Heart right ventricle (tissue), 16 donors: Measurements from ENCODE around the gene MDM1. TPM values are rescaled to one million over a fixed set of nuclear protein-coding genes. Genes with fewer than 3 reads are reported as not detected.

Source experiments
- ATAC-seq, 8 donors: fragments of 200-7000 bp; cut with Tn5 transposase; one replicate each; pipeline ENCODE4 v1.9.1; 2020; ENCODE audit warnings: mild to moderate bottlenecking in 8 of 8, moderate library complexity in 8 of 8, moderate number of reproducible peaks in 1 of 8
- DNase-seq, 2 donors: peaks; one replicate each; pipeline ENCODE4 v3.0.0-alpha.2; 2020
- H3K27ac ChIP-seq, 10 donors: fragments of 200-600 bp; sonication (generic) in 2 of 10; one replicate each; pipeline versions ENCODE4 v1.5.0 to v1.8.0; 2020 to 2022; ENCODE audit warnings: mild to moderate bottlenecking in 3 of 10
- H3K27me3 ChIP-seq, 7 donors: fragments of 200-600 bp; one replicate each; pipeline ENCODE4 v1.8.0; 2021 to 2022; ENCODE audit warnings: mild to moderate bottlenecking in 2 of 7
- H3K36me3 ChIP-seq, 9 donors: fragments of 200-600 bp; sonication (generic) in 1 of 9; one replicate each; pipeline versions ENCODE4 v1.5.0 to v1.8.0; 2020 to 2022; ENCODE audit warnings: mild to moderate bottlenecking in 2 of 9
- H3K4me1 ChIP-seq, 9 donors: fragments of 200-600 bp; sonication (generic) in 1 of 9; one replicate each; pipeline versions ENCODE4 v1.5.0 to v1.8.0; 2020 to 2022; ENCODE audit warnings: mild to moderate bottlenecking in 4 of 9
- H3K4me3 ChIP-seq, 10 donors: fragments of 200-600 bp; sonication (generic) in 2 of 10; one replicate each; pipeline versions ENCODE4 v1.5.0 to v1.8.0; 2020 to 2022; ENCODE audit warnings: mild to moderate bottlenecking in 7 of 10, moderate library complexity in 2 of 10
- H3K9me3 ChIP-seq, 11 donors: fragments of 200-600 bp in 10 of 11; sonication (generic) in 2 of 11; one replicate each; pipeline versions ENCODE4 v1.5.0 to v1.8.0; 2013 to 2022; ENCODE audit warnings: mild to moderate bottlenecking in 2 of 11, control low read depth in 1 of 11, moderate library complexity in 1 of 11
- CTCF ChIP-seq, 9 donors: fragments of 200-600 bp; sonication (generic) in 2 of 9; IDR thresholded peaks; one replicate each; pipeline versions ENCODE4 v1.5.0 to v1.8.0; 2021 to 2022; ENCODE audit warnings: antibody characterized with exemption in 9 of 9, mild to moderate bottlenecking in 5 of 9, moderate library complexity in 1 of 9
- WGBS, 2 donors: extraction: QIAGEN DNeasy Blood & Tissue Kit; methylation state at CpG; one replicate each; pipeline ENCODE4 v1.1.7; 2013; ENCODE audit warnings: inconsistent platforms in 1 of 2; 5-methylcytosine and 5-hydroxymethylcytosine counted together
- intact Hi-C, 10 donors: fragments of 100-400 bp; cut with DNase I; formaldehyde crosslinking; loops; one replicate each; pipeline versions ENCODE4 v1.11.1 to v1.14.2; 2022
- polyA plus RNA-seq, 2 donors: library from polyadenylated mRNA; stranded (reverse); fragments of 200-250 nt; gene quantifications; one replicate each; pipeline ENCODE4 v1.2.3, GENCODE V29; 2013
- total RNA-seq, 10 donors: library from RNA; stranded (reverse); fragmentation: NEBNext Ultra II Directional in 3 of 10; extraction: Animal tissue kit (Norgen Biotek cat#: 25700) in 3 of 10; gene quantifications; one replicate each; pipeline versions ENCODE4 v1.2.1 to v1.2.4, GENCODE V29; 2021 to 2023
- donor health status: Arrhythmogenic right ventricular cardiomyopathy.
- donor health status: ischemic (EF 13 %, LVEDD 7.1; RV severe dilation, severe dysfunction).
- donor health status: healthy with polysubstance abuse.
- donor health status: DM: no; HTN: yes; CAD: no.
- donor health status: DM: no; HTN: no; CAD: no.
- donor health status: ischemic (EF 25% LVEDD 6.9; RV normal size, moderate dysfunction).
- donor health status: ischemic (EF 25% LVEDD 5.7; RV mildly dilated, moderate dysfunction).
- donor health status: healthy.
- donor health status: DM: yes; HTN: yes; CAD: no.
- donor health status: Ischemic cardiomyopathy.
- donor health status: ischemic (EF 35%, LVEDD 5.7; RV mildly dilated, moderate dysfunction).
- donor health status: nonischemic (EF 11% LVEDD 7.7; RV severe dilation, severe dysfunction).
- donor health status: DM: yes; HTN: yes; CAD: no.
- donor health status: PGD.
- donor health status: ischemic (EF 29% LVEDD 5.4; RV normal size, mild dysfunction).
- donor health status: nonischemic (EF 23%, LVEDD 6.1; RV moderate dilation, normal function).

The MDM1 gene
- total and polyA plus RNA-seq, 12 donors, result 3.3 to 11.8 (median 6.2) TPM

DNA sequence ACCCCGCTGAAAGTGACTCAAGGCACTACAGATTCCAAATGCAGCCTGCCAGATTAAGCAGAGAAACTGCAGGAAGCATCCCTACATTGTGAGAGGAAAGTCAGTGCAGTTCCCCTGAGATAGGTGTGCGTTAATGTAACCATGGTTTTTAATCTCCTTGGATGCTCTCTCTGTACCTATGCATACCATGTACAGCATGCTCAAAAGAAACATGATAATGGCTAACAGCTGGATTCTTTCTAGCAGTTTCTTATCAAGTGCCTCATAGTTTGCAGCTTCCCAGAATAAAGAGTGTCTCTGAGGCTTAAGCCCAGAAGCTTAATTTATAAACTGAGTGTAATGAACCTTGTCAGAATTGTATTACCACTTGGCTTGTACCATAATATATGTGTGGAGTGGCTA lies 17.1 kb upstream of the MDM1 start:
- Histone ChIP-seq H3K27ac (no peak overlapping the region), H3K27me3 (peaks cover 0 to 18% (median 8%) of the 10 kb centered on the region in 7 donors), H3K4me1 (no peaks in the 10 kb centered on the region), H3K4me3 (no peak overlapping the region), H3K9me3 (no peaks in the 10 kb centered on the region), H3K36me3 (no peaks in the 10 kb centered on the region)
- no peak for TF ChIP-seq CTCF (IDR thresholded peaks at IDR 0.05)
- DNase-seq (no peak), ATAC-seq (no peak)
- intact Hi-C loops, result no loop called here
- 33 to 38% methylated on average over 2 of the region's 2 CpGs for WGBS, 2 donors

DNA sequence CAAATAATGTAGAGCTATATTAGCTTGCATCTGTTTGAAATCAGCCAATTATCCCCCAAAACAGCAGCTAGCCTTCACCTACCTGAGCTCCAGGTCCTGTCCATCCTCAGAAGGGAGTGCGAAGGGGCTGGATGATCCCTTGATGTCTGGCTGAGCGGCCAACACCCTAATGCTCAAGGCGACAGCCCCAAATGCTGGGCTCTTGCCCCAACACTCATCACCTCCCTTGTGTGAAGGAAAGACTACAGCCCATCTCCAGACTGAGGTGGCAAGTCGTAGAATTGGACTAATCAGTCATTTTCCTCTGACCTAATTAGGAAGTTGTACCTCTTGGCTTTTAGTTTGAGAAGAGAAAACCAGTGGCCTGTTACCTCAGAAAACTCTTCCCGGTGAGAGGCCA lies 16.3 kb upstream of the MDM1 start:
- intact Hi-C loops, result no loop called here
- H3K9me3 ChIP-seq, result no peaks in the 10 kb centered on the region
- no peak overlapping the region for H3K27ac ChIP-seq
- no peaks in the 10 kb centered on the region for H3K36me3 ChIP-seq
- ATAC-seq, result no peak
- no peak overlapping the region for H3K4me3 ChIP-seq
- TF ChIP-seq CTCF (IDR thresholded peaks at IDR 0.05), result no peak
- H3K4me1 ChIP-seq, result no peaks in the 10 kb centered on the region
- no peak for DNase-seq
- WGBS, 2 donors, result 79 to 86% methylated on average over 5 of the region's 5 CpGs
- peaks cover 0 to 23% (median 9%) of the 10 kb centered on the region in 7 donors for H3K27me3 ChIP-seq

DNA sequence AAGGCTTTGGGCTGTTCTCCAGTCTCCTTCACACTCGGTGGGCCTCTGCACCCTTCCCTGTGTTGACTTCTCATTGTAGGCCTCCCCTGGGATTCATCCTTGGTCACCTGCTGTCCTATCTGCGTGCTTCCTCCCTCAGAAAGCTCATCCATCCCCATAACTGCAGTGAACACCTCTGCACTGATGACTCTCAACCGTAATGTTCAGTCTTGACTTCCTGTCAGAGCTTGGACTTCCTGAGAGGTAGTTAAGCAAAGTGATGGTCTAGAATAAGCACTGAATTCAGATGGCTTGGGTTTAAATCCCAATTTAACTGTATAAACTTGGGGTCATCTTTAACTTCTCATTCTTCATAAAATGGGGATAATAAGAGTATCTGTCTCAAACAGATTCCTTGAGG lies 13.6 kb upstream of the MDM1 start:
- DNase-seq (no peak), ATAC-seq (no peak)
- no peak overlapping the region for H3K27ac ChIP-seq
- intact Hi-C loops, result no loop called here
- no peak overlapping the region for H3K4me3 ChIP-seq
- 55 to 63% methylated on average over 3 of the region's 3 CpGs for WGBS, 2 donors
- H3K4me1 ChIP-seq, result peaks cover 0 to under 1% (median 0%) of the 10 kb centered on the region in 9 donors
- no peak for TF ChIP-seq CTCF (IDR thresholded peaks at IDR 0.05)
- H3K36me3 ChIP-seq, result no peaks in the 10 kb centered on the region
- H3K27me3 ChIP-seq, result peaks cover 0 to 33% (median 9%) of the 10 kb centered on the region in 7 donors
- H3K9me3 ChIP-seq, result no peaks in the 10 kb centered on the region

GRCh38 chr12:68344126-68344525 lies 12.0 kb upstream of the MDM1 start:
- WGBS, 2 donors, result 27 to 30% methylated on average over 2 of the region's 2 CpGs
- Histone ChIP-seq H3K4me1 (peaks cover 0 to 4% (median 0%) of the 10 kb centered on the region in 9 donors), H3K36me3 (no peaks in the 10 kb centered on the region), H3K4me3 (no peak overlapping the region), H3K27ac (no peak overlapping the region), H3K9me3 (no peaks in the 10 kb centered on the region), H3K27me3 (peaks cover 0 to 33% (median 9%) of the 10 kb centered on the region in 7 donors)
- TF ChIP-seq CTCF (IDR thresholded peaks at IDR 0.05), result no peak
- intact Hi-C loops, result no loop called here
- DNase-seq (no peak), ATAC-seq (no peak)
